ENCODE results near the gene TPM1. TPM values are rescaled to one million over a fixed set of nuclear protein-coding genes. Genes with fewer than 3 reads are reported as not detected.

The TPM1 gene
- total RNA-seq, 1 donor from 2014 or later: 106 TPM

- Mint-ChIP-seq H3K27me3 (ENCODE audit: unreplicated experiment) (peaks cover 3% of the 10 kb centered on the region), H3K36me3 (ENCODE audit: low read depth, unreplicated experiment) (no peaks in the 10 kb centered on the region), H3K27ac (ENCODE audit: unreplicated experiment) (no peak overlapping the region), H3K9me3 (ENCODE audit: unreplicated experiment) (no peaks in the 10 kb centered on the region), H3K4me1 (ENCODE audit: unreplicated experiment) (no peaks in the 10 kb centered on the region), H3K4me3 (ENCODE audit: unreplicated experiment) (no peak overlapping the region)
- no peak for TF ChIP-seq CTCF (IDR thresholded peaks at IDR 0.05; ENCODE audit: unreplicated experiment)
- no peak for DNase-seq (ENCODE audit: low spot score)
Measured at GRCh38 chr15:63035977-63036376, 6.6 kb upstream of the TPM1 start.

- Mint-ChIP-seq H3K27ac (ENCODE audit: unreplicated experiment) (no peak overlapping the region), H3K4me1 (ENCODE audit: unreplicated experiment) (peaks cover 2% of the 10 kb centered on the region), H3K9me3 (ENCODE audit: unreplicated experiment) (no peaks in the 10 kb centered on the region), H3K27me3 (ENCODE audit: unreplicated experiment) (peaks cover 11% of the 10 kb centered on the region), H3K36me3 (ENCODE audit: low read depth, unreplicated experiment) (no peaks in the 10 kb centered on the region), H3K4me3 (ENCODE audit: unreplicated experiment) (no peak overlapping the region)
- no peak for TF ChIP-seq CTCF (IDR thresholded peaks at IDR 0.05; ENCODE audit: unreplicated experiment)
- no peak for DNase-seq (ENCODE audit: low spot score)
Measured at GRCh38 chr15:63037976-63038720, 4.4 kb upstream of the TPM1 start.

- DNase-seq (ENCODE audit: low spot score): no peak
- H3K27me3 Mint-ChIP-seq (ENCODE audit: unreplicated experiment): peaks cover 11% of the 10 kb centered on the region
- peaks cover 7% of the 10 kb centered on the region for H3K4me1 Mint-ChIP-seq (ENCODE audit: unreplicated experiment)
- no peaks in the 10 kb centered on the region for H3K9me3 Mint-ChIP-seq (ENCODE audit: unreplicated experiment)
- no peak for TF ChIP-seq CTCF (IDR thresholded peaks at IDR 0.05; ENCODE audit: unreplicated experiment)
- H3K36me3 Mint-ChIP-seq (ENCODE audit: low read depth, unreplicated experiment): no peaks in the 10 kb centered on the region
- H3K4me3 Mint-ChIP-seq (ENCODE audit: unreplicated experiment): no peak overlapping the region
- no peak overlapping the region for H3K27ac Mint-ChIP-seq (ENCODE audit: unreplicated experiment)
Measured at GRCh38 chr15:63038926-63039673, 3.4 kb upstream of the TPM1 start.

DNA sequence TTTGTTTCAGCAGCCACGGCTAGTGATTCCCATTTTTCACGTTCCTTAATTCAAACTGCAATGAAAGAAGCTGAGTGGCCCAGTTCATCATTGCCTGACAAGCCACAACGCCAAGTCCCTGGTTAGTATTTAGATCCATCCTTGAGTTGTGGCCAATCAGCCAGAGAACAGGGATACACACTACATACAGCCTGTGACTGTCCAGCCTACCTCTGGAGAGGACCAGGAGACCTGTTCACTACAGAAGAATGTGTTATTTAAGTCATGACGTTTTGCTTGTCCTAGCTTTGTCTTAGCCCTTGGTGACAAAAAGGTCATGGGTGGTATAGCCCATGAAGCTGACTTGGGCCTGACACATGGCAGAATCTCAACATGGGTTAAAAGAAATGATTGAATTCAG is 2.7 kb upstream of the TPM1 start:
- Mint-ChIP-seq H3K27me3 (ENCODE audit: unreplicated experiment) (peaks cover 15% of the 10 kb centered on the region), H3K27ac (ENCODE audit: unreplicated experiment) (no peak overlapping the region), H3K36me3 (ENCODE audit: low read depth, unreplicated experiment) (no peaks in the 10 kb centered on the region), H3K4me1 (ENCODE audit: unreplicated experiment) (peaks cover 11% of the 10 kb centered on the region), H3K9me3 (ENCODE audit: unreplicated experiment) (no peaks in the 10 kb centered on the region), H3K4me3 (ENCODE audit: unreplicated experiment) (no peak overlapping the region)
- no peak for DNase-seq (ENCODE audit: low spot score)
- no peak for TF ChIP-seq CTCF (IDR thresholded peaks at IDR 0.05; ENCODE audit: unreplicated experiment)

DNA sequence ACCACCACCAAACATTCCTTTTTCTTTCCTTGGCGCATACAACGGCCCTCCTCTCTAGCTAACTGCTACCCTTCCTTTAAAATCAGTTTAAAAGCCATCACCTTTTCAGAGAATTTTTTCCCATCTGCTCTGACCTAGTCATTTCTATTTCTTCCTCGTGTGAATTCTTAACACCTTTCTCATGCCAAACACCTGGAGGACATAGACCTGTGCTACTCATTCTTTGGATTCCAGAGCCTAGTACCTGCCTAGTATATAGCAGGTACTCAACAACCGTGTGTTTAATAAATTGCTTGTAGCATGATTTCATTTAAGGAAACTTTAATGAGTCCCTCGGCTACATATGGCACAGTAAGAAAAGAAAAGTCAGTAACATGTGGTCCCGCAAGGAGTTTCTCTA is 2.0 kb upstream of the TPM1 start:
- H3K36me3 Mint-ChIP-seq (ENCODE audit: low read depth, unreplicated experiment): no peaks in the 10 kb centered on the region
- peaks cover 19% of the 10 kb centered on the region for H3K27me3 Mint-ChIP-seq (ENCODE audit: unreplicated experiment)
- DNase-seq (ENCODE audit: low spot score): no peak
- no peak overlapping the region for H3K4me3 Mint-ChIP-seq (ENCODE audit: unreplicated experiment)
- no peak for TF ChIP-seq CTCF (IDR thresholded peaks at IDR 0.05; ENCODE audit: unreplicated experiment)
- no peaks in the 10 kb centered on the region for H3K9me3 Mint-ChIP-seq (ENCODE audit: unreplicated experiment)
- H3K4me1 Mint-ChIP-seq (ENCODE audit: unreplicated experiment): peaks cover 17% of the 10 kb centered on the region
- H3K27ac Mint-ChIP-seq (ENCODE audit: unreplicated experiment): no peak overlapping the region

Data from endothelial cell (in vitro differentiated cells).